K562 (cell line): Measurements from ENCODE around the gene BCKDK. TPM values are rescaled to one million over a fixed set of nuclear protein-coding genes. Genes with fewer than 3 reads are reported as not detected.
A peak's percentile ranks its signal among the peaks of the same experiment; 100 is the strongest.

Experiments
- ATF7 ChIP-seq: fragments of 450-650 bp; IDR thresholded peaks from 2 replicates; pipeline ENCODE4 v1.7.1; 2014; ENCODE audit warnings: mild to moderate bottlenecking, moderate library complexity
- CTBP1 ChIP-seq: fragments of 450-650 bp; IDR thresholded peaks from 2 replicates; pipeline ENCODE4 v1.6.1; 2016; ENCODE audit warnings: borderline replicate concordance
- CTCF ChIP-seq, 3 experiments: IDR thresholded peaks in 2 of 3; conservative IDR thresholded peaks in 1 of 3; 2 replicates each; pipeline ENCODE4 v1.5.1; 2011 to 2012; ENCODE audit warnings: low read length in 3 of 3, mild to moderate bottlenecking in 3 of 3, control low read depth in 2 of 3, improper control_type of control experiment in 1 of 3, inconsistent platforms in 1 of 3, low read depth in 1 of 3, mixed read lengths in 1 of 3, moderate library complexity in 1 of 3; ENCODE audit not compliant: insufficient read depth in 2 of 3
- HDAC1 ChIP-seq, 2 experiments: fragments of 450-650 bp; IDR thresholded peaks; 2 replicates each; pipeline ENCODE4 v1.6.1; 2016 to 2017; ENCODE audit warnings: inconsistent platforms in 1 of 2, mild to moderate bottlenecking in 1 of 2, moderate library complexity in 1 of 2
- MAX ChIP-seq: sonication (generic); formaldehyde crosslinking; IDR thresholded peaks from 2 replicates; pipeline ENCODE4 v1.9.0; 2022; ENCODE audit warnings: mild to moderate bottlenecking, missing genetic modification reagents
- RBFOX2 ChIP-seq: fragments of 200-400 bp; formaldehyde crosslinking; IDR thresholded peaks from 2 replicates; pipeline ENCODE4 v1.6.1; 2017; ENCODE audit warnings: low read depth, mild to moderate bottlenecking, low read length, moderate library complexity
- RBM14 ChIP-seq: fragments of 200-400 bp; formaldehyde crosslinking; IDR thresholded peaks from 2 replicates; pipeline ENCODE4 v1.6.1; 2018; ENCODE audit warnings: low read depth, mild to moderate bottlenecking, low read length, moderate library complexity, borderline replicate concordance; ENCODE audit not compliant: insufficient read depth
- REST ChIP-seq, 2 experiments: fragments of 450-650 bp; formaldehyde crosslinking in 1 of 2; IDR thresholded peaks; 2 replicates each; pipeline versions ENCODE4 v1.4.0 to v1.6.1; 2014 to 2020; ENCODE audit warnings: mild to moderate bottlenecking in 2 of 2, borderline replicate concordance in 1 of 2, low read depth in 1 of 2
- TRIM24 ChIP-seq, 2 experiments: fragments of 450-650 bp; IDR thresholded peaks; 2 replicates each; pipeline ENCODE4 v1.6.1; 2016
- VEZF1 ChIP-seq: fragments of 200-800 bp; sonication (Bioruptor generic); IDR thresholded peaks from 2 replicates; pipeline ENCODE4 v1.6.1; 2017; ENCODE audit warnings: missing genetic modification characterization, missing compliant biosample characterization
- polyA plus RNA-seq, 8 experiments: library from polyadenylated mRNA; depleted of rRNA in 4 of 8; stranded (reverse) in 5 of 8; unstranded in 3 of 8; fragments of >200 nt; fragmentation: Nextera tagmentation in 2 of 8; fragmentation: Illumina TruSeq in 1 of 8; extraction: Ambion mirVana in 2 of 8; extraction: Trizol in 1 of 8; gene quantifications; 2 replicates each; pipeline versions ENCODE4 v1.2.1 to v1.2.3, GENCODE V29; 2011 to 2014; ENCODE audit warnings: inconsistent platforms in 1 of 8, missing spikeins in 1 of 8
- total RNA-seq, 7 experiments: library from RNA; depleted of rRNA in 6 of 7; stranded (reverse); fragments of >200 nt in 6 of 7; fragmentation: Illumina TruSeq in 2 of 7; extraction: Trizol in 2 of 7; gene quantifications; 2 replicates each; pipeline versions ENCODE4 v1.2.1 to v1.2.3, GENCODE V29; 2011 to 2021; ENCODE audit warnings: low replicate concordance in 1 of 7

The BCKDK gene
- total and polyA plus RNA-seq, 9 of the 15 experiments (the other 6 are each of a cell fraction or from before 2014, with no cell fraction given) = 0.58 to 34.8 (median 13.1) TPM

- TF ChIP-seq VEZF1 (CRISPR knock-in tag) = peak; percentile 24; the same call in 1 of the 2 replicates
- 0 out of 2 replicates have a peak, but pooled peaks have one; percentile 55 for TF ChIP-seq RBM14
- 0 out of 2 replicates have a peak, but pooled peaks have one; percentile 19 for TF ChIP-seq REST (IDR thresholded peaks at IDR 0.05; ENCODE audit: borderline replicate concordance)
- TF ChIP-seq REST (CRISPR knock-in tag; IDR thresholded peaks at IDR 0.05; ENCODE audit: low read depth) = no peak
- 0 out of 4 replicates have a peak, but pooled peaks of 1 of the 2 experiments have one; percentile 45 for TF ChIP-seq HDAC1 (IDR thresholded peaks at IDR 0.05)
- TF ChIP-seq ATF7 = peak; percentile 22; the same call in 1 of the 2 replicates
- peak; percentile 38; the same call in 1 of the 2 replicates for TF ChIP-seq RBFOX2
- TF ChIP-seq CTBP1 = peak; percentile 67; the same call in 1 of the 2 replicates
- TF ChIP-seq MAX (CRISPR knock-in tag) = peak; percentile 77; the same call in 1 of the 2 replicates
- TF ChIP-seq TRIM24 (IDR thresholded peaks at IDR 0.05) = peak in 1 of 2 experiments; percentile 47; a peak in 1 of 4 replicates
- TF ChIP-seq CTCF (IDR thresholded peaks at IDR 0.05 in 2 of 3, conservative IDR thresholded peaks at IDR 0.05 in 1 of 3; ENCODE audit: insufficient read depth in 2 of 3, low read depth in 1 of 3, low read length in 3 of 3) = peak in 1 of 3 experiments; percentile 12; a peak in 2 of 6 replicates
Measured at GRCh38 chr16:31148281-31148728, 40.1 kb downstream of the BCKDK start (continued).
